GM12892 (cell line): ENCODE measurements around the gene EFNB2.

Experiments
- POLR2A ChIP-seq: IDR thresholded peaks from 2 replicates; pipeline ENCODE4 v1.6.1; 2011; ENCODE audit warnings: low read depth, low read length, control low read depth
- POLR2AphosphoS5 ChIP-seq: IDR thresholded peaks from 2 replicates; pipeline ENCODE4 v1.6.1; 2011; ENCODE audit warnings: low read depth, low read length, control low read depth
- TAF1 ChIP-seq: IDR thresholded peaks from 2 replicates; pipeline ENCODE4 v1.6.1; 2011; ENCODE audit warnings: low read depth, mild to moderate bottlenecking, control low read depth, low read length, borderline replicate concordance

DNA sequence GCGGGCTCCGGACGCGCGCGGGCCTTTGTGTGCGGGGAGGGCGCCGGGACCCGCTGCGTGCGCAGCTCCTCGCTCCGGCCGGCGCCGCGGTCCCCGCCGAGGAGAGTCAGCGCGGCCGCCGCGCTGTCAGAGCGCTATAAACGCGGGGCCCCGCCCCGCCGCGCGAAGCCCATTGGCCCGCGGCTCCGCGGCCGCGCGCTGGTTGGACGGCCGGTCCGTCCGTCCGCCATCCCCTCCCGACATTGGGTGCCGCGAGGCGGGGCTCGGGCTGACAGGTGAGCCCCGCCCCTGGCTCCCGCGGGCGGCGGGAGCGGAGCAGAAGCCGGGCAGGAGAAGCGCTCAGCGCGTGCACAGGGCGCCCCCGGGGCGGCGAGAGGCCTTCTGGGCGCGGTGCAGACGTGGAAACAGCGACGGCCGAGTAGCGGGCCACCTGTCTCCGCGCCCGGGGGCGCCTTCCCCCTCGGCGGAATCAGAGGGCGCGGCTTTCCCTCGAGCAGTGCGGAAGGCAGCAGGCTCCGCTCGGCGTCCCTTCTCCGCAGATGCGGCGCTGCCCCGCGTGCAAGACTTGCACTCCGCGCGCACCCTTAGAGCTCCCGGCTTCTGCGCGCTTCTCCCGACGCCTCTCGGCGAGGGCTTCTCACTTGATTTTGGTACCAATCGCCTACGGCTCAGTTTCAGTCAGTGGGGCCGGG lies at the start of gene EFNB2:
- no peak for TF ChIP-seq TAF1
- TF ChIP-seq POLR2AphosphoS5, result no peak
- no peak; the same call in 1 of the 2 replicates for TF ChIP-seq POLR2A
